Natural killer cell (primary cell): Measurements from ENCODE around the gene SCAMP4. TPM values are rescaled to one million over a fixed set of nuclear protein-coding genes. Genes with fewer than 3 reads are reported as not detected.

Experiments used
- ATAC-seq, 3 donors: fragments of 150-1000 bp in 2 of 3; fragments of 200-7000 bp in 1 of 3; cut with Tn5 transposase; 1 replicate in 1 of 3; 2 replicates in 2 of 3; pipeline ENCODE4 v1.10.0; 2021; ENCODE audit warnings: mild to moderate bottlenecking in 2 of 3, moderate library complexity in 2 of 3
- DNase-seq, 2 donors: peaks; one replicate each; pipeline versions ENCODE4 v3.0.0 to v3.0.0-alpha.2; 2013 to 2021; ENCODE audit warnings: mixed read lengths in 1 of 2
- H3K27ac ChIP-seq: one replicate; pipeline ENCODE4 v1.5.1; 2013; ENCODE audit warnings: mild to moderate bottlenecking, low read length
- H3K27me3 ChIP-seq: one replicate; pipeline ENCODE4 v1.6.1; 2013; ENCODE audit warnings: low read length; ENCODE audit not compliant: control insufficient read depth, insufficient read depth
- H3K36me3 ChIP-seq: one replicate; pipeline ENCODE4 v1.6.1; 2013; ENCODE audit warnings: low read length; ENCODE audit not compliant: control insufficient read depth, insufficient read depth
- H3K4me1 ChIP-seq: one replicate; pipeline ENCODE4 v1.6.1; 2013; ENCODE audit warnings: low read length; ENCODE audit not compliant: control insufficient read depth, insufficient read depth
- H3K4me3 ChIP-seq: one replicate; pipeline ENCODE4 v1.5.1; 2013; ENCODE audit warnings: low read length
- H3K9me3 ChIP-seq: one replicate; pipeline ENCODE4 v1.6.1; 2013; ENCODE audit warnings: low read length; ENCODE audit not compliant: control insufficient read depth, insufficient read depth
- H3K27ac Mint-ChIP-seq, 2 donors: one replicate each; pipeline ENCODE4 v1.8.0; 2022; ENCODE audit warnings: mild to moderate bottlenecking in 2 of 2, mixed read lengths in 2 of 2, moderate library complexity in 1 of 2
- H3K27me3 Mint-ChIP-seq, 2 donors: one replicate each; pipeline ENCODE4 v1.8.0; 2022; ENCODE audit warnings: low read depth in 2 of 2, mixed read lengths in 2 of 2
- H3K36me3 Mint-ChIP-seq: one replicate; pipeline ENCODE4 v1.8.0; 2022; ENCODE audit warnings: mixed read lengths
- H3K4me1 Mint-ChIP-seq, 2 donors: one replicate each; pipeline ENCODE4 v1.8.0; 2022; ENCODE audit warnings: mixed read lengths in 2 of 2
- H3K4me3 Mint-ChIP-seq: one replicate; pipeline ENCODE4 v1.8.0; 2022; ENCODE audit warnings: mild to moderate bottlenecking, moderate library complexity, mixed read lengths
- H3K9me3 Mint-ChIP-seq, 2 donors: one replicate each; pipeline ENCODE4 v1.8.0; 2022; ENCODE audit warnings: mixed read lengths in 2 of 2
- WGBS: methylation state at CpG from one replicate; pipeline ENCODE4 v1.1.7; 2013; ENCODE audit warnings: missing lambda C conversion rate; ENCODE audit not compliant: insufficient coverage; 5-methylcytosine and 5-hydroxymethylcytosine counted together
- intact Hi-C: fragments of 100-400 bp; cut with micrococcal nuclease; formaldehyde crosslinking; loops from one replicate; pipeline ENCODE4 v1.14.2; 2022
- total RNA-seq, 4 donors: library from RNA; stranded (reverse); fragments of 120-200 nt in 1 of 4; gene quantifications; one replicate each; pipeline versions ENCODE4 v1.2.3 to v1.2.4, GENCODE V29; 2013 to 2022
- TF ChIP-seq, protein P1 (sequence below): fragments of 200-600 bp; IDR thresholded peaks from one replicate; pipeline ENCODE4 v1.8.0; 2022; ENCODE audit warnings: antibody characterized with exemption

SCAMP4 gene
- total RNA-seq, 3 donors from 2014 or later (not counting 1 experiment from before 2014, with no cell fraction given), result 43.1 to 53.7 (median 46.9) TPM

DNA sequence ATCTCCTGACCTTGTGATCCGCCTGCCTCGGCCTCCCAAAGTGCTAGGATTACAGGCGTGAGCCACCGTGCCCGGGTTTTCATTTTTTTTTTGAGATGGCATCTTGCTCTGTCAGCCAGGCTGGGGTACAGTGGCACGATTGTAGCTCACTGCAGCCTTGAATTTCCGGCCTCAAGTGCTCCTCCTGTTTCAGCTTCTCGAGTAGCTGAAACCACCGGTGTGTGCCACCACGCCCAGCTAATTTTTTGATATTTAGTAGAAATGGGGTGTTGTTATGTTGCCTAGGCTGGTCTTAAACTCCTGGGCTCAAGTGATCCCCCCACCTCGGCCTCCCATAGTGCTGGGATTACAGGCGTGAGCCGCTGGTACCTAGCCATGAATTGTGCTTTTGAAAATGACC lies 5.9 kb downstream of the SCAMP4 start:
- DNase-seq, result no peak
- TF ChIP-seq, protein P1, sequence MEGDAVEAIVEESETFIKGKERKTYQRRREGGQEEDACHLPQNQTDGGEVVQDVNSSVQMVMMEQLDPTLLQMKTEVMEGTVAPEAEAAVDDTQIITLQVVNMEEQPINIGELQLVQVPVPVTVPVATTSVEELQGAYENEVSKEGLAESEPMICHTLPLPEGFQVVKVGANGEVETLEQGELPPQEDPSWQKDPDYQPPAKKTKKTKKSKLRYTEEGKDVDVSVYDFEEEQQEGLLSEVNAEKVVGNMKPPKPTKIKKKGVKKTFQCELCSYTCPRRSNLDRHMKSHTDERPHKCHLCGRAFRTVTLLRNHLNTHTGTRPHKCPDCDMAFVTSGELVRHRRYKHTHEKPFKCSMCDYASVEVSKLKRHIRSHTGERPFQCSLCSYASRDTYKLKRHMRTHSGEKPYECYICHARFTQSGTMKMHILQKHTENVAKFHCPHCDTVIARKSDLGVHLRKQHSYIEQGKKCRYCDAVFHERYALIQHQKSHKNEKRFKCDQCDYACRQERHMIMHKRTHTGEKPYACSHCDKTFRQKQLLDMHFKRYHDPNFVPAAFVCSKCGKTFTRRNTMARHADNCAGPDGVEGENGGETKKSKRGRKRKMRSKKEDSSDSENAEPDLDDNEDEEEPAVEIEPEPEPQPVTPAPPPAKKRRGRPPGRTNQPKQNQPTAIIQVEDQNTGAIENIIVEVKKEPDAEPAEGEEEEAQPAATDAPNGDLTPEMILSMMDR, result no peak
- peak in 1 of 3 donors; percentile 55 for ATAC-seq
- peak overlapping the region; percentile 30 for H3K27ac ChIP-seq
- Mint-ChIP-seq H3K4me1 (peaks cover 20 to 27% of the 10 kb centered on the region in 2 donors), H3K4me3 (no peak overlapping the region), H3K9me3 (no peaks in the 10 kb centered on the region), H3K36me3 (no peaks in the 10 kb centered on the region), H3K27ac (peak overlapping the region; percentile 69 to 73), H3K27me3 (no peaks in the 10 kb centered on the region)
- intact Hi-C loops, result no loop called here
- H3K36me3 ChIP-seq, result peaks cover 5% of the 10 kb centered on the region
- WGBS, result 86% methylated on average over 13 of the region's 13 CpGs
- no peaks in the 10 kb centered on the region for H3K9me3 ChIP-seq
- H3K4me3 ChIP-seq, result no peak overlapping the region
- H3K27me3 ChIP-seq, result no peaks in the 10 kb centered on the region
- peaks cover 39% of the 10 kb centered on the region for H3K4me1 ChIP-seq

DNA sequence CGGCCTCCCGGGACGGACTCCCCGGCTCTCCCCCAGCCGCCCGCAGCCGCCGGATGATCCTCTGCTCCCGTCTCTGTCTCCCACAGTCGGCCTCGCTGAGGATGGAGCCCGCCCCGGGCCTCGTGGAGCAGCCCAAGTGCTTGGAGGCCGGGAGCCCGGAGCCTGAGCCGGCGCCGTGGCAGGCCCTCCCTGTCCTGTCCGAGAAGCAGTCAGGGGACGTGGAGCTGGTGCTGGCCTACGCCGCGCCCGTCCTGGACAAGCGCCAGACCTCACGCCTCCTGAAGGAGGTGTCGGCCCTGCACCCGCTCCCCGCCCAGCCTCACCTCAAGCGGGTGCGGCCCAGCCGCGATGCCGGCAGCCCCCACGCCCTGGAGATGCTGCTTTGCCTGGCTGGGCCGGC lies 6.8 kb downstream of the SCAMP4 start:
- peaks cover 5% of the 10 kb centered on the region for H3K36me3 ChIP-seq
- Mint-ChIP-seq H3K36me3 (no peaks in the 10 kb centered on the region), H3K4me1 (peaks cover 20 to 27% of the 10 kb centered on the region in 2 donors), H3K27ac (peak overlapping the region in 1 of 2 donors; percentile 33), H3K9me3 (no peaks in the 10 kb centered on the region), H3K27me3 (no peaks in the 10 kb centered on the region), H3K4me3 (no peak overlapping the region)
- peaks cover 36% of the 10 kb centered on the region for H3K4me1 ChIP-seq
- intact Hi-C loops, result no loop called here
- WGBS, result 93% methylated on average over 37 of the region's 37 CpGs
- H3K9me3 ChIP-seq, result no peaks in the 10 kb centered on the region
- no peak overlapping the region for H3K4me3 ChIP-seq
- no peak overlapping the region for H3K27ac ChIP-seq
- H3K27me3 ChIP-seq, result no peaks in the 10 kb centered on the region
- DNase-seq (no peak), ATAC-seq (no peak)
- TF ChIP-seq, protein P1, result no peak

DNA sequence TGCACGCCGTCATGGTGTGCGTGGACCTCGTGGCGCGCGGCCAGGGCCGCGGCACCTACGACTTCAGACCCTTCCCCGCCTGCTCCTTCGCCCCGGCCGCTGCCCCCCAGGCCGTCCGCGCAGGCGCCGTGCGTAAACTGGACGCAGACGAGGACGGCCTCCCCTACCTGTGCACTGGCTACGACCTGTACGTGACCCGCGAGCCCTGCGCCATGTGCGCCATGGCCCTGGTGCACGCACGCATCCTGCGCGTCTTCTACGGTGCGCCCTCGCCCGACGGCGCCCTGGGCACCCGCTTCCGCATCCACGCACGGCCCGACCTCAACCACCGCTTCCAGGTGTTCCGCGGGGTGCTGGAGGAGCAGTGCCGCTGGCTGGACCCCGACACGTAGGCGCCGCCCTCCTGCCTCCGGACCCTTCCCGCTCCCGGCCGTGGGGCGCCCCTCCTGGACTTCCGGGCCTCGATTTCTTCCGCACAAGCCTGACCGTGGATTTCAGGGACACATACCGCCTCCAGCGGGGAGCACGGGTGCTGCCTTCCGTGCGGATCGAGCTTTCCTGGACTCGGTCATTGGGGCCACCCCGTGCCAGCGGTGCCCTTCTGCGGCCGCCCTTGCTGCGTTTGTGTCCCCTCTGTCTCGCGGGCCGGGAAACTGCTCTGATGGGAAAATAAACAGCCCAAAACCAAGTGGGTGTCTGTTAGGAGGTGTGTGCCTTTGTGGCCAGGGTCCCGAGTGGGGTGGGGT lies 7.7 kb downstream of the SCAMP4 start:
- H3K9me3 ChIP-seq, result no peaks in the 10 kb centered on the region
- H3K36me3 Mint-ChIP-seq, result no peaks in the 10 kb centered on the region
- no peaks in the 10 kb centered on the region for H3K27me3 Mint-ChIP-seq
- H3K4me3 Mint-ChIP-seq, result no peak overlapping the region
- no peaks in the 10 kb centered on the region for H3K9me3 Mint-ChIP-seq
- peaks cover 9% of the 10 kb centered on the region for H3K36me3 ChIP-seq
- TF ChIP-seq, protein P1, result no peak
- H3K27me3 ChIP-seq, result no peaks in the 10 kb centered on the region
- H3K4me3 ChIP-seq, result no peak overlapping the region
- no peak overlapping the region for H3K27ac Mint-ChIP-seq
- peaks cover 20 to 27% of the 10 kb centered on the region in 2 donors for H3K4me1 Mint-ChIP-seq
- no peak for DNase-seq
- WGBS, result 98% methylated on average over 77 of the region's 77 CpGs
- no peak for ATAC-seq
- H3K4me1 ChIP-seq, result peaks cover 27% of the 10 kb centered on the region
- H3K27ac ChIP-seq, result no peak overlapping the region
- intact Hi-C loops, result no loop called here
